Ramos (cell line): Measurements from ENCODE around the gene KDM4B.

ENCODE experiments used
- in situ Hi-C: fragments of 300-500 bp; cut with MboI; formaldehyde crosslinking; loops from one replicate; pipeline ENCODE4 v1.14.3; 2022; ENCODE audit warnings: low sequenced_read_pairs; ENCODE audit not compliant: unreplicated experiment

Gene KDM4B

DNA sequence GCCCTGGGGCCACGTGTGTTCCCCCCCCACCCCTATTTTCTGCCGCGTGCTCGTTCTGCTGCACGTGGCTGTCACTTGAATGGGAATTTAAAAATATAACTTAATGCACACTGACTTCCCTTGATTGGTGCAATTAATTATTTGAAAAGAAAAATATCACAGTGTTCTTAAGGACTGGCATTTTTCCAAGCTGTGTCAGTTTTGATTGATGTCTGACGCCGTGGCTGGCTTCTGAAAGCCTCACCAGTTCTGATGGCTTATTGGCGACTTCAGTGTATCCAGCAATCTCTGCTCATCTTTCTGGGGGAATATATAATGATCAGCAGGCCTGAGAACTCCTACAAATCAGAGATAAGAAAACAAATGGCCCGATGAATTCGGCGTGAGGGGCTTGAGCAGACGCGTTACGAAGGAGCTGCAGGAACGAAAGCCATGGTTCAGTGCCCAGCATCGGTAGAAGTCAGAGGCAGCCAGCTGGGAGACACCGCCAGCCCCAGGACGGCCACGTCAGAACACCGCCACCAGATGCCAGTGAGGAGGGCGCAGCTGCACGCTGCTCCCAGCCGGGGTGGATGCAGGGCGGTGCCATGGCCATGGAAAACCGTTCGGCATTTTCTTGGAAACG lies 111.2 kb downstream of the KDM4B start:
- in situ Hi-C loops: no loop called here

DNA sequence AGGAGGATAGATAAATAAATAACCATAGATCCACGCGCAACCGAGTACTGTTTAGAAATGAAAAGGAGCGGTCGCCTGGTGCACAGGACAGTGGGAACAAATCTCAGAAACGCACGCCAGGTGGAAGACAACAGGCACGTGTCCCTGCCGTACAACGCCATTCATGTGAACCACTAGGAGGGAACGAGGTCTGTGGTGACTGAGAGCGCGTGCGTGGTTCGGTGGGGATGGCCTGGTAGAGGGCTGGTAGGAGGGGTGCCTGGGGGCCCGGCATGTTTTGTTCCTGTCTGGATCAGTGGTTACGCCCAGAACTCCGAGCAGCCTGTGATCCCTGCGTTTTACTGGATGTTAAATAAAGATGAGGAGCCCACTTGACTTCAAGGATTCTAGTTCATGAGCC lies 111.9 kb downstream of the KDM4B start:
- in situ Hi-C loops: no loop called here

DNA sequence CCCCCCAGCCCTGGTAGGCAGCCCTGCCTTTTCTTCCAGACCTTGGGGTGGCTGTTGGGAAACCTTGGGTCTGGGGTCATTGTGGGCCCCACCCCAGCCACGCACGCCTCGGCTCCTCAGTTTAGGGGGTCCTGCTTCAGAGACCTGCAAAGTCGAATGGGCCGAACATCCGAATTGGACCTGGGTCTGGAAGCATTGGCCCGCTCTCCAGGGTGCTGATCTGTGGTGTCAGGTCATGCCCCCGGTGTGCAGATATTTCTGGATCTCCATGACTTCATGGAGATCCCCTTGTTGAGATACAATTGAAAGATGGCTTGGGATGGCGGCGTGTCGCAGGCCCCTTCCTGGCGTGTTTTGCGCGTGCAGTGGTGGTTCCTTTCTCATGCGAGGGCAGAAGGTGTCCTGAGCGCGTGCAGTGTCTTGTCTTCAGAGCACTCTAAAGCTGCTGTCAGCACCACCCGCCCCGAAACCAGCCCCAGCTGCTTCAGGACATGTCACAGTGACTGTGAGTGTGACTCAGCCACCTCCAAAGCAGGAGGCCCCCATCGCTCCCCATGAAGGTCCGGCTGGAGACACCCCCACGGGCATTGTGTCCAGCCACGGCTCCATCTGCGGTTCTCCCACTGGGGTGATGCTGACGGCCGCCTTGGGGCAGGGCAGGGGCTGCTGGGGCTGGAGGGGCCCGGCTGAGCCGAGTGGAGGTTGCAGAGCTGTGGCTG lies 112.7 kb downstream of the KDM4B start:
- in situ Hi-C loops: no loop called here

DNA sequence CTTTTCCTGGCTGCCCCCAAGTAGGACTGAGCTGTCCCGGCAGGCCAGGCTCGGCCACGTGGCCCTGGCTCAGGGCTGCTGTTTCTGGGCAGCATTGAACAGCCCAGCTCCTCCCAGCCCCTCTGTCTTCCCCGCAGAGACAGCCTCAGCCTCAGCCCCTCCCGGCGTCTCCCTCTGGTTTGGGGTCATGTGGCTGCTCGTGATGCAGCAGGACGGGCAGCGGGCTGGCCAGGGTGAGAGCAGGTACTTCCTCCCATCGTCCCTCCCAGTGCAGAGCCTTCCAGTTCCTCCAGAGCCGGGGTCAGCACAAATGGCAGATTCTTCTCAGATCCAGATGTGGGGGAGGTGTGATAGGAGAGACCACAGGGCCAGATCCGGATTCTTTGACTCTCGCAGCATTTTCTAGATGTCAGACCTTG lies 114.6 kb downstream of the KDM4B start:
- in situ Hi-C loops: no loop called here

DNA sequence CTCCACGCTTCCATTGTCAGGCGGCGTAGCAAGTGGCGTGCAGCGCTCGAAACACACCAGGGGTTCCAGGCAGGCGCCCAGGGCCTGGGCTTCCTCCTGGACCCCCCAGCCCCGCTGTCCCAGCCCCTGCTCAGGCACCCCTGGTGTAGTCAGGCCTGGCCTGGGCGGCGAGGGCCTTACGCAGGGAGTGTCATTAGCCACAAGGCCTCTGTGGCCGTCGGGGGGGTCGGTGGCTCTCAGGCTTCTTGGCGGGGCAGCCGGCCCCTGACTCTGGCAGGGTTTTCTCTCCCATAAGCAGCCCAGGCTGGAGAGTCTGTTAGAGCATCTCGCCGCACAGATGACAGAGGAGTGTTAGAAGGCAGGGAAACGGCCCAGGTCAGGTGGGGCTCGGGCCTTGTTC lies 116.7 kb downstream of the KDM4B start:
- in situ Hi-C loops: no loop called here

DNA sequence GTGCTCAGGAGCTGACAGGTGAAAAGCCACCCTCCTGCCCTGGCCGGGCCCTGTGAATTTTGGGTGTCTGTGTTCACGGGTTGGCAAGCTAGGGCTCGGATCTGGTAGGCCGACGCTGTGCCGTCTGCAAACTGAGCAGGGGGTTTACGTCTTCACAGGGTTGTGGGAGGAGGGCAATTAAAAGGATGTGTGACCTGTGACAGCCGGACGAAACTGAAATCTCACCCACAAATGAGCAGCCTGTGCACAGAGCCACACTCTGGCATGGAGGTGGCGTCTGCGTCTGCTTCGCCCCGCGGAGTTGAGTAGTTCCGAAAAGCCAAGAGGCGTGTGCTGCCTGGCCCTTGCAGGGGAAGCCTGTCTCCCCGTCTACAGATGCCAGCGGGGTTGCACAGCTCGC lies 117.3 kb downstream of the KDM4B start:
- in situ Hi-C loops: no loop called here

DNA sequence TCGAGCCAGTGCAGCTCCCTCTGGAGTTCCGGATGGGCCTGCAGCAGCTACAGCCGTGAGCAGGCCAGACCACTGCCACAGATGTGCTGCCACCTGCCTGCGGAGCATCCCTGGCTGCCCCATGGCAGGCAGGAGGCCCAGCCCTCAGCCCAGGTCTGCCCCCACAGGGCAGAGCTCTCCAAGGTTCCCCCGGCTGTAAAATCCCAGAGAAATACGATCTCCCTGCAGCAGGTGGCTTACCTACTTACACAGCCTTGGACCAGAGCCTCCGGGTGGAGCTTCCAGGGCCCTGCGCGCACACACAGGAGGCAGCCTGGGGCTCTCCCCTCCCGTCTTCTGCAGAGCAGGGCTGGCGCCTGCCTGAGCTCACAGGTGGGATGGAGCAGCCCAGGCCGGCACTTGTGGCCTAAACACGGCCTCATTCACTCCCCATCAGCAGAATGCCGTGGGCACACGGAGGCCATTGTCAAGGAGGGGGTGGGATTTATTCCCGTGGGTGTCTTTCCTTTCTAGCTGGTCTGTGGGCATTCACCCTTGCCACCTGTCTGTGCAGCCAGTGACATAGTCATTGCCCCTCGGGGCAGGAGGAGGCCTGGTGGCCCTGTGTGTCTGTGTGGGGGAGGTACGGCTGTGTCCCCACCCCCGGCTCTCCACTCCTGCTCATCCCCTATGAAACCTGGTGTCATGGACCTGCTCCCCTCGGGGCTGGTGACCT lies 118.0 kb downstream of the KDM4B start:
- in situ Hi-C loops: no loop called here

DNA sequence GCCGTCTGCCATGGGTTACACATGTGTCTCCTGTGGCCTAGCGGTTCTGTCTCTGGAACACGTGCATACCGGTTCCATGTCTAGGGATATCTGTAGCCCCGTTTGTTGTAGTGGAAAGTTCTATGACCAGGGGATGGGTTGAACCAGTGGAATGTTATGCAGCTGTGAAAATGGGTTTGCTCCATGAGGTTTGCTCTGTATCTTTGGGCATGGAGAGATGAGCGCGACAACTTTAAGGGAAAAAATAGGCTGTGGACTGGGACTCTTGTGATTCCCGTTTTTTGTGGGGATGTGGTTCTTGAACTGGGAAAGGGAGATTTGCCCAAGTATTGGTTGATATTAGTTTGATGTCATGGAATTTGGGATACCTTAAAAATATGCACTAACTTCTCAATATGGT lies 120.4 kb downstream of the KDM4B start:
- in situ Hi-C loops: no loop called here

DNA sequence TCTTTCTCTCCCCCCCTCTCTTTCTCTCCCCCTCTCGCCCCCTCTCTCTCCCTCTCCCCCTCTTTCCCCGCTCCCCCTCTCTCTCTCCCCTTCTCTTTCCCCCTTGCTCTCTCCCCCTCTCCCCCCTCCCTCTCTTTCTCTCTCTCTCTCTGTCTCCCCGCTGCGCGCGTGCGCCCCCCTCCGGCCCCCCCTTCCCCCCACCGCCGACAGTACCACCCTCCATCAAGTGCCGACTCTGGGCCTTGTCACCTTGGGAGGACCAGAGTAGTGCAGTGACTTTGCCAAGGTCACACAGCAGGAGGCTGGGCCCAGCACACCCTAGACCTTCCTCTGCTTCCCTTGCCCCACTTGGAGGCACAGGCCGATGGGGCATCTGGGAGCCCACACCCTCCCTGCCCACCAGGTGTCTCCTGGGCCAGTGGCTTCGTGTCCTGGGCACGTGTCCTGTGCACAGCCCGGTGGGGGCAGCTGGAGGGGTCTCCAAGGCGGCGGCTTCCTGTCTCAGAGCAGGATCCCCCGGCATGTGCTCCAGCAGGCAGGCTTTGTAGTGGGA lies 121.6 kb downstream of the KDM4B start:
- in situ Hi-C loops: no loop called here

DNA sequence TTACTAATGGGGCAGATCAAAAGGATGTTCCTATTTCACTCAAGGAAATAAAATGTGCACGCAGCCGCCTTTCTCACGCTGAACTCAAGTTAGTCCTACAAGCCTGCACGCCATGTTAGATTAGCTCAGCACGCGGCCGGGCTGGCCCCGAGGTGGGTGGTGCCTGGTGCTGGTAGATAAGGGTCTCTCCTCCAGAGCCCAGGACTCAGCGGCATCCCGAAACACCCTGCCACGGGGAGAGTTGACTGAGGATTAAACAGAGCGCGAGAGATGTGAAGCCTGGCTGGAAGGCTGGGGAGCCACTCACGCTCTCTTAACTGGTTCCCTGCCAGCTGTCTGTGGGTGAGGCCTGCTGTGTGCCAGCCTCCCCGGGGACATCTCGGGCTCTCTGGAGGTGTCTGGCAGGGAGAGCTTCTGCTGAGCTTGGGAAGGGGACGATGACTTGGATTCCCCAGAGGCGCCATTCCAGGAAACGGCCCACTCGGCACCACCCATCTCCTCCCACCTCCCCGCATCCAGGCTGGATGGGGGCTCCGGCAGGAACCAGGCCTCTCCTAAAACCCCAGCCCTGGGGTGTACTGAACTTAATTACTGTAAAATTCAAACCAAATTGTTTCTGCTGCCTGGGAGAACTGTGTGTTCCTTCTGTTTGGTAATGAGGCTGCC lies 122.2 kb downstream of the KDM4B start:
- in situ Hi-C loops: no loop called here

DNA sequence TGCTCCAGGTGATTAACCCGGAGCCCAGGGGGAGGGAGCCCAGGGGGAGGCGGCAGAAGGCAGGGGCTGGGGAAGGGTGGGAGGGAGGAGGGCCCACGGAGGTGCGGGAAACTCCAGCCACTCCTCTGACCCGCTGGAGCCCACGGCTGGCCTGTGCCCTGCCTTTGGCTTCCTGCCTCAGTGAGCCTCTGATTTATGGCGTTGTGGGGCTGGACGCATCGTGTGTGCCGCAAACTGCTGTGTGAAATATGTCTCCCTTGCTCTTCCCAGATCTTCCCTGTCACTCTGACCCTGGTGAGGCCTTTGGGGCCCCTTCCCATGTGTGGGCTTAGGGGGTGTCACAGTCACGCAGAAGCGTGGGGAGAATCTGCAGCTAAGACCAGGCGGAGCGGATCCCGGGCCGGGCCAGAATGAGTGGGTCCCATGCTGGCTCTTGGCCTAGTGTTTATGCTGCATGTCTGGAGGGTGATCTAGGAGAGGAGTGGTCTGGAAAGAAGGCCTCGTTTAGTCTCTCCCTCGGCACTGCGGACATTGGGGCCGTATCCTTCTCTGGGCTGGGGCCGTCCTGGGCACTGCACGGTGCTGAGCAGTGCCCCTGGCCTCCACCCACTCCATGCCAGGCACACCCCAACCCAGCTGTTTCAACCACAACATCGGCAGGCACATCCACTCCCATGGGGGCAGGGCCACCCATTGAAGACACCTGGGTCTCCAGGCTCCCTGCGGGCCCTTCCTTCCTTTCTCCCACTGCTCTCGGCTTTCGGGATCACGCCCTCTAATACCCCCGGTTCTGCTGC lies 123.0 kb downstream of the KDM4B start:
- in situ Hi-C loops: no loop called here

DNA sequence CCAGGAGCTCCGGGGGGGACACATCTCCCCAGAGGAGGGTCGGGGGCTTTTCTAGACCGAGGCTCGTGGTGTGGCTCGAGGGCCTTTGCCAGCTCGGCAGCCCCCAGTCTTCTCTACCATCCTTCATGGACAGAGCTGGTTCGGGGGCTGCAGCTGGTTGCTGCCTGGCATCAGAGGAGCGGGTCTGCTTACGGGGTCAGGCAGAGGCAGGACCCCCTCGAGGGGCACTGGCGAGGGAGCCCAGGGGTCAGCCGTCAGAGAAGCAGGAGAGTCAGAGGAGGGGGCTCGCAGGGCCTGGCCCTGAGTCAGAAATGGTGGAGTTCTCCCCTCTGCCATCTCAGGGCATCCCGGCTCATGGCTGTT lies 123.5 kb downstream of the KDM4B start:
- in situ Hi-C loops: no loop called here

DNA sequence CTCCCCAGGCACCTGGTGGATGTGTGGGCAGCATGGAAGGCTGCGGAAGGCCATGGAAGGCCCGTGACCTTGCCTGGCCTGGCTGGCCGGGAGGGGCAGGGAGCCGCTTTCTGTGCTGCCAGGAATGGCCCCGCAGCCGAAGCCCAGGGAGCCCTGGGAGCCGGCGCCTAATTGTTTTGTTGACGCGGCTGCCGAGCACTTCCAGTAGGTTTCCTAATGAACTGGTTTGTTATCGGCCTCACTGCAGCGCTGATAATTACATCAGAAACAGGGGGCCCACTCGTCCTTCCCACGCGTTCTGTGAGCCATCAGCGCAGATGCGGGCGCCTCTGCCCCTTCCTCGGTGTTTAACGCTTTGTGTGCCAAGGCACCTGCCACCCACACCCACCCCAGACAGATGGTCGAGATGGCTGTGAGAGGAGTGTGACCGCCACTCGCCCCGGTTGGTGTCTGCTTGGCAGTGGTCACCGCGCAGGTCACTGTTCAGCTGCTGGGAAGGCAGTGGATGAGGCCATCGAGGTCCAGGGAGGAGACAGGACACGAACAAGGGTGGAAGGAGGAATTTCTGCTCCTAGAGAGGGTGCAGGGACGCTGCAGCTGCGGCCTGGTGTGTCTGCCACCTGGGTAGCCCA lies 124.5 kb downstream of the KDM4B start:
- in situ Hi-C loops: no loop called here

DNA sequence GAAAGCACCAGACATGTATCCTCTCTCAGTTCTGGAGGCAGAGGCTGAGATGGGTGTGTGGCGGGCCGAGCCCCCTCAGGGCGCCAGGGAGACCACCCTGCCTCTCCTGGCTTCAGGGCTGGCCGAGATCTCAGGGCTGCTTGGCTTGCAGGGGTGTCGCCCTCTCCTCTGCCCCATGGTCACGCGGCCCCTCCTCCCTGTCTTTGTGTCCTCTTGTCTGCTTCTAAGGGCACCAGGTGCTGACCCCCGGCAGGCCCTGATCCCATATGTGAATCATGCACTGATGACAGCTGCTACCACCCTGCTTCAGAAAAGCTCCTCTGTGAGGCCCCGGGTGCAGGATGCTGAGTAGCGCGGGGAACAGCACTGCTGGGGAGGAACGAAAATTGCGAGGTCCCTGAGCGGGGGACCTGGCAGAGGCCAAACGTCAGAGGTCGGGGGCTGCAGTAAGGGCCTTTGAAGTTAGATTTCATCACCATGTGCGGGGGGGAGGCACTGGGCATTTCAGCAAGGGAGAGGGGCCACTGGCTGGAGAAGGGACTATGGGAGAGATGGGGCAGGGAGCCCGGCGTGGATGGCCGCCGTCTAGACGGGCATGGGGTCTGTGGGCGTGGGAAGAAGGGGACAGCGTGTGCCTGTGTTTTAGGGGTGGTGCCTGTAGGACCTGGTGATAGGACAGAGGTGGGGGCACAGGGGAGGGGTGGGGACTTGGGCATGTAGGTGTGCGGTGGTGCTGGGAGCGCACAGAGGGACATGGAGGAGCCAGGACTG lies 125.2 kb downstream of the KDM4B start:
- in situ Hi-C loops: no loop called here

DNA sequence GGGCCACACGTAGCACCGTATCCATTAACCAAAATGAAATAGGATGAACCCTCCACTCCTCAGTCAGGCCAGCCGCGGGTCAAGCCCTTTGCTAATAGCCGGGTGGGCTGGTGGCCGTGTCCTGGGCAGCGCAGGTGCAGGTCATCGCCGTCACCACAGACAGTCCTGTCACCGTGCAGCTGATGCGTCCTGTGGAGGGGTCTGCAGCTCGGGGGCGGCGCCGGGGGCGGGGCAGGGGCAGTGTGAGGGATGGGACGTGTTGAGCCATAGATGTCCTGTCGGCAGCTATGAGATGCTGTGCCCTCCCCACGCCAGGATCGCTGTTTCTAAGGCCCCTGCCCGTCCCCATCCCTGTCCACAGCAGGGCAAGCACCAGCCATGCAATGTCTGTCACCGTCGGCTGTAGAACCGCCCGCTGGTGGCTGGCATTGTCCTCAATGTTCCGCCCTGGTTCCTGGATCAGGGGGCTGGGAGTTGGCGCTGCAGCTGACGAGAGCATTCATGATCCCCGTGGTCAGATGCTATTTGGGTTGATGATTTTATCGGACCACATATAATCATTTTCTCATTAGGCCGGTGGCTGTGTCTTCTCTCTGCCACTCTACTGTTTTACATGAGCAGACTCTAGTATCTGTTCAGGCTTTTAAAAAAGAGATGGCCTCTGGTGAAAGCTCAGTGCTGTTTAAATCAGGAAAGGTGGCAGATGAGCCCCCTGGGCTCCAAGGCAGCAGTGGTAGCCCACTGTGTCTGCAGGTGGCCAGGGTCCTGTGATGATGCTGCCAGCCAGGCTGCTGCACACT lies 126.1 kb downstream of the KDM4B start:
- in situ Hi-C loops: no loop called here

DNA sequence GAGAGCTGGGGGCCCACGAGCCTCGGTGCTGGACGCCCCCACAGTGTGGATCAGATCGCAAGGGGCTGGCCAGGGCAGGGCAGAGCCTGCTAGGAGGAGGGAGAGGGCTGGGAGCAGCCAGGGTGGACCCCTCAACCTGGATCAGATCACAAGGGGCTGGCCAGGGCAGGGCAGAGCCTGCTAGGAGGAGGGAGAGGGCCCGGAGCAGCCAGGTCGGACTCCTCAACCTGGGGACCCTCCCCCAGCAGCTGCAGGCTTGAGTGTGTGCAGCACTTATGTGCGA lies 126.6 kb downstream of the KDM4B start:
- in situ Hi-C loops: no loop called here

DNA sequence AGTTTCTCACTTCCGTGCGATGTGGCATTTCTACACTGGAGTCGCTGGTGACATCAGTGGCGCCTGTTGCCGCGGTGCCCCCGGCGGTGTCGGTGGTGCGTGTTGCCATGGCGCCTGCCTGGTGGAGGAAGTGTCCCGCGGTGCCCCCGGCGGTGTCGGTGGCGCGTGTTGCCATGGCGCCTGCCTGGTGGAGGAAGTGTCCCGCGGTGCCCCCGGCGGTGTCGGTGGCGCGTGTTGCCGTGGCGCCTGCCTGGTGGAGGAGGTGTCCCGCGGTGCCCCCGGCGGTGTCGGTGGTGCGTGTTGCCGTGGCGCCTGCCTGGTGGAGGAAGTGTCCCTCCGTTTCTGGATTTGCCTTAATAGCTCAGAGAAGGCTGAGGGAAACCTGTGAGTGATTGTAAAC lies 127.6 kb downstream of the KDM4B start:
- in situ Hi-C loops: no loop called here

DNA sequence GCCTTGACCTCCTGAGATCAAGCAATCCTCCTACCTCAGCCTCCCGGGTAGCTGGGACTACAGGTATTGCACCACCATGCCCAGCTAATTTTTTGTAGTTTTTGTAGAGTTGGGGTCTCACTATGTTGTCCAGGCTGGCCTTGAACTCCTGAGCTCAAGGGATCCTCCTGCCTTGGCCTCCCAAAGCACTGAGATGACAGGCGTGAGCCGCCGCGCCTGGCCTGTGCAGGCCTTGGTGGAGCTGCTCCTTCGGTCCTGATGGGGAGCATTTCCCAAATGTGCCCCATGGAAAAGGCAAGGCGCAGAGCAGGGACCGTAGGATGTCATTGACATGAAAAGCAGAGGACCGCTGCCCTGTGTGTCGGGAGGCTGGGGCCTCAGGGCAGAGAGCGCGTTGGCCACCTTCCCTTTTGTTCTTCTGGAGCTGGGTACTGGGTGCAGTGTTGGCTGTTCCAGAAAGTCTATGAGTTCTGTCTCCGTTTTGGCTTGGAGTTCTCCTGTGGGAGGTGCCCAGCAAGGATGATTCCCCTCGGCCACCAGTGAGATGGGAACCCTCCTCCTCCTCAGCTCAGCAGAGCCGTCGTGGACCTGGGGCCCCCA lies 128.5 kb downstream of the KDM4B start:
- in situ Hi-C loops: no loop called here
